ENCODE results near the gene BICDL2.

- TF ChIP-seq CTCF (IDR thresholded peaks at IDR 0.05 in 2 of 3, conservative IDR thresholded peaks at IDR 0.05 in 1 of 3; ENCODE audit: insufficient read depth in 2 of 3, low read depth in 1 of 3, low read length in 3 of 3) (no peak), NFXL1 (CRISPR knock-in tag; IDR thresholded peaks at IDR 0.05) (no peak), FOXJ3 (CRISPR knock-in tag; IDR thresholded peaks at IDR 0.05) (no peak), KLF13 (tag; IDR thresholded peaks at IDR 0.05; ENCODE audit: borderline replicate concordance, low read depth) (no peak)
- TF ChIP-seq, protein P1, sequence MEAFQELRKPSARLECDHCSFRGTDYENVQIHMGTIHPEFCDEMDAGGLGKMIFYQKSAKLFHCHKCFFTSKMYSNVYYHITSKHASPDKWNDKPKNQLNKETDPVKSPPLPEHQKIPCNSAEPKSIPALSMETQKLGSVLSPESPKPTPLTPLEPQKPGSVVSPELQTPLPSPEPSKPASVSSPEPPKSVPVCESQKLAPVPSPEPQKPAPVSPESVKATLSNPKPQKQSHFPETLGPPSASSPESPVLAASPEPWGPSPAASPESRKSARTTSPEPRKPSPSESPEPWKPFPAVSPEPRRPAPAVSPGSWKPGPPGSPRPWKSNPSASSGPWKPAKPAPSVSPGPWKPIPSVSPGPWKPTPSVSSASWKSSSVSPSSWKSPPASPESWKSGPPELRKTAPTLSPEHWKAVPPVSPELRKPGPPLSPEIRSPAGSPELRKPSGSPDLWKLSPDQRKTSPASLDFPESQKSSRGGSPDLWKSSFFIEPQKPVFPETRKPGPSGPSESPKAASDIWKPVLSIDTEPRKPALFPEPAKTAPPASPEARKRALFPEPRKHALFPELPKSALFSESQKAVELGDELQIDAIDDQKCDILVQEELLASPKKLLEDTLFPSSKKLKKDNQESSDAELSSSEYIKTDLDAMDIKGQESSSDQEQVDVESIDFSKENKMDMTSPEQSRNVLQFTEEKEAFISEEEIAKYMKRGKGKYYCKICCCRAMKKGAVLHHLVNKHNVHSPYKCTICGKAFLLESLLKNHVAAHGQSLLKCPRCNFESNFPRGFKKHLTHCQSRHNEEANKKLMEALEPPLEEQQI (IDR thresholded peaks at IDR 0.05), result no peak
Observed at GRCh38 chr16:2981899-2982250, 54.9 kb downstream of the BICDL2 start.

All from K562 (cell line).